GM21576 (cell line): ENCODE data around the gene ALPK1.
A peak's percentile ranks its signal among the peaks of the same experiment; 100 is the strongest.

Experiments used
- ATAC-seq: cut with Tn5 transposase; IDR thresholded peaks from one replicate; pipeline ENCODE4 v1.9.1; 2021; ENCODE audit warnings: mild to moderate bottlenecking, moderate library complexity; ENCODE audit not compliant: unreplicated experiment

Gene ALPK1

GRCh38 chr4:112327965-112328733 is 31.0 kb downstream of the ALPK1 start:
- peak; percentile 79 for ATAC-seq

- no peak for ATAC-seq
Observed at GRCh38 chr4:112328734-112329130, 31.6 kb downstream of the ALPK1 start.

DNA sequence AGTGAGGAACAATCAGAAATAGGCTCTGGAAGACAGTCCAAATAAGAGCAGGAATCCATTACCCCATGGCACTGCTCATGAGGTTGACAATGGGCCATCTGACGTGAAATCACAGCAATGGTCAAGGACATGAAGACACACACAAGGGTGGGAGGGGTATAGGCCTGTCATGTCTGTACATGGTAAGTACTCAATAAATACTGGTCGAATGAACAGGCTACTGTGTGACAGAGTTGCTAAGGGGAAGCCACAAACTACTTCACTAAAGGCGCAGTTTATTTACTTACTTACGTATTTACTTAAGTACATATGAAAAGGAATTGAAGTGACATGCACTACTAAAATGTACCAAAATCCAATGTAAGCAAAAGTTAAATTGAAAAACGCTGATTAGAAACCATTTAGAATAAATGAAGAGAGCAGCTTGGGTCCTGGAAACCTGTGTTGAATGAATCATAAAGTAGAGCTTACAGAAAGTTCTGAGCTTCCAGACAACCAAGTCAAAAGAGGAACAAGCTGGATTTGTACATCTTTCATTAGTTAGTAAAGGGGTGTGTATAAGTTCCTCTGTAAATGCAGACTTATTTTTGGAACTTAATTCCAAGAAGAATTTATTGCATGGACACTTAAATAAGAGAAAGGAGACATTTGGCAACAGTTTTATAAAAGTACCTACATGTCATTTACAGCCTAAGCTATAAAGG is 32.7 kb downstream of the ALPK1 start:
- no peak for ATAC-seq

GRCh38 chr4:112330921-112331320 is 33.8 kb downstream of the ALPK1 start:
- ATAC-seq: no peak

GRCh38 chr4:112332398-112332797 is 35.2 kb downstream of the ALPK1 start:
- no peak for ATAC-seq

- ATAC-seq: no peak
Observed at GRCh38 chr4:112340023-112340422, 42.9 kb downstream of the ALPK1 start.

- no peak for ATAC-seq
Observed at GRCh38 chr4:112341033-112341432, 43.9 kb downstream of the ALPK1 start.

DNA sequence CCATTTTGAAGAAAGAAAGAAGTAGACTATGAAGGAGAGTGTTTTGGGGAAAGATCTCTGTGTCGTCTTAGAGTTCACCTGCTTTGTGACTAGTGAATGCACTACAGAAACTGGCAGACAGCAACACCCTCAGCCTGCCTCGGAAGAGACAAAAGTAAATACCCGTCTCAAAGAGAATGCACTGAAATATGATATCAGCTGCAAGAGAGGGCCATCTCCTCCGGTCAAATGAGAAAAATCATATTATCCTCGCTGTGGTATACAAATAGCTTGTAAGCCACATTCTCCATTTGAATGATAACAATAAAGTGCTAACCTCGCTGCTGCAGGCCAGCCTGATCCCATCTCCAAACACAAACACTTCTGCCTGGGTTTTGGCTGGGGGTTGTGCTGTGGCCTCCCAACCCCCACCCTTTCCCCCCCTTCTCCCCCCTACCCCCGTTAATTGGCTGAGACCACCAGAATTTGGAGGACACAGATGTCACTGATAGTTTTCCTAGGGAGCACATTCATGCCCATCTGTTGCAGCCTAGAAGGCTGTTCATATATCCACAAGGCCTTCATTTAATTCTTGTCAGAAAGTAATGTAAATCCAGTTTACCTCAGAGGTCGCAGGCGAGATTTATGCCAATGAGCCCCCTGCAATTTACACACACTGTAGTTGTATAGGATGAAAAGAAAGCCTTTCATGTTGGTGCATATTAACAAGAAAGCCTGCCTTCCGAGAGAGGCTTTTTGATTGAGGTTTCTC is 46.3 kb downstream of the ALPK1 start:
- no peak for ATAC-seq

GRCh38 chr4:112348488-112349158 is 51.5 kb downstream of the ALPK1 start:
- no peak for ATAC-seq

DNA sequence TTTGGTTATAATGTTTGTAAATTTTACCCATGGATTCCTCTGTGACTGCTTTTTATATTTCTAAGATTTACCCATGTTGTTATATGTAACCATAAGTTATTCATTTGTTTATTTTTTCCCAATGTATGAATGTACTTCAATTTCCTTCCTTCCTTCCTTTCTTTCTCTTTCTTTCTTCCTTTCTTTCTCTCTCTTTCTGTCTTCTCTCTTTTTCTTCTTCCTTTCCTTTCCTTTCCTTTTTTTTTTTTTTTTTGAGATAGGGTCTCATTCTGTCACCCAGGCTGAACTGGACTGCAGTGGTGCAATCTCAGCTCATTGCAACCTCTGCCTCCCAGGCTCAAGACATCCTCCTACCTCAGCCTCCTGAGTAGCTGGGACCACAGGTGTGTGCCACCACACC is 55.6 kb downstream of the ALPK1 start:
- no peak for ATAC-seq

DNA sequence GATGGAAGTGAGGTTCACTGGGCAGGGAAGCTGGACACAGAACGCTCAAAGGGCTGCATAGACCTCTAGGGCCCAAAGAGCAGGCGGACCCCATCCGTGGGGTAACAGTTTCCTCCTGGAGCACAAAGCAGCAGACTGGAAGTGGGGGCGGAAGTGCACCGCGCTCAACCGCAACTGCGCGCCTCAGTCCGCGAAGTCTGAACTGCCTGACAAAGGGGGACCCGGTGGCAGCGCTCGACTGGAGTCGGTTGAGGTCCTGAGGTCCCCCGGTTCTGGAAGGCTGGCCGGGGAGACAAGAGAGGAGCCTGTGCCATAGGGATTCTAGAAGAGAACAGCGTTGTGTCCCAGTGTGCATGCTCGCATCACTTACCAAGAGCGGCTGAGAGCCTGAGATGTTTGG is 58.5 kb downstream of the ALPK1 start:
- no peak for ATAC-seq

DNA sequence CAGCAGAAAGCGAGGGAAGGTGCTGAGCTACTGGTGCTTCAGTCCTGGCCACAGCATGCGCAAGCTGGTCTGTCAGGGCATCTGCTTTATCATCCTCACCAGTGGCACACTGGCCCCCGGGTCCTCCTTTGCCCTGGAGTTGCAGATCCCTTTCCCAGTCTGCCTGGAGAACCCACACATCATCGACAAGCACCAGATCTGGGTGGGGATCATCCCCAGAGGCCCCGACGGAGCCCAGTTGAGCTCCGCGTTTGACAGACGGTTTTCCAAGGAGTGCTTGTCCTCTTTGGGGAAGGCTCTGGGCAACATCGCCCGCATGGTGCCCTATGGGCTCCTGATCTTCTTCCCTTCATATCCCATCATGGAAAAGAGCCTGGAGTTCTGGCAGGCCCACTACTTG is 60.3 kb downstream of the ALPK1 start:
- ATAC-seq: no peak

DNA sequence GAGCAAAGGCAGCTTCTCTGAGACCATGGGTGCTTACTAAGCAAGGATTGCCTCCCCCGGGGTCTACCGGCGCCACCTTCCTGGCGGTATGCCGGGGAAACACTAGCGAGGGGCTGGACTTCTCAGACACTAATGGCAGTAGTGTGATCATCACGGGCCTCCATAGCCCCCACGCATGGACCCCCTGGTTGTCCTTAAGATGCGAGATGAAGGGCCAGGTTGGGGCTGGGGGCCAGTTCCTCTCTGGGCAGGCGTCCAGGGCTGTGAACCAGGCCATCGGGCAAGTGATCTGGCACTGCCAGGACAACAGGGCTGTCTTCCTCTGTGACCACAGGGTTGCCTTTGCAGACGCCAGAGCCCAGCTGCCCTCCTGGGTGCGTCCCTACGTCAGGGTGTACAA is 60.7 kb downstream of the ALPK1 start:
- no peak for ATAC-seq

GRCh38 chr4:112358415-112358814 is 61.2 kb downstream of the ALPK1 start:
- ATAC-seq: no peak

DNA sequence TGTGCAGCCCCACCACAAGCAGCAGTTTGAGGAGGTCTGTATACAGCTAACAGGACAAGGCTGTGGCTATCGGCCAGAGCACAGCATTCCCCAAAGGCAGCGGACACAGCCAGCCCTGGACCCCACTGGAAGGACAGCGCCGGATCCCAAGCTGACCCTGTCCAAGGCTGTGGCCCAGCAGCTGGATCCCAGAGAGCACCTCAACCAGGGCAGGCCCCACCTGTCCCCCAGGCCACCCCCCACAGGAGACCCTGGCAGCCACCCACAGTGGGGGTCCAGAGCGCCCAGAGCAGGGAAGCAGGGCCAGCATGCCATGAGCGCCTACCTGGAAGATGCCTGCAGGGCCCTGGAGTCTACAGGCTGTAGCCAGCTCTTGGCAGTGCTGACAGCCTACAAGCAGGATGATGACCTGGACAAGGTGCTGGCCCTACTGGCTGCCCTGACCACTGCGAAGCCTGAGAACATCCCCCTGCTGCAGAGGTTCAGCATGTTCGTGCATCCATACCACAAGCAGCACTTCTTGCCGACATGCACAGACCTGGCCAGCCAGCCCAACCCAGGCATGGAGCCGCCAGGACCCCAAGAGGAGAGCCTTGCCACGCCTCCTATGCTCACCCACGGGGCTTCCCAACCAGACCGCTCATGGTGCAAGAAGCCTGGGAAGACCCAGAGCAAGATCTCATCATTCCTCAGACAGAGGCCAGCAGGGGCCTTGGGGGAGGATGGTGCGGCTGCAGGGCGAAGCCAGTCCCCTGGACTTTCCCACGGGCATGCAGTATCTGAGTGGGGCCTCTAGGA is 62.0 kb downstream of the ALPK1 start:
- ATAC-seq: no peak

DNA sequence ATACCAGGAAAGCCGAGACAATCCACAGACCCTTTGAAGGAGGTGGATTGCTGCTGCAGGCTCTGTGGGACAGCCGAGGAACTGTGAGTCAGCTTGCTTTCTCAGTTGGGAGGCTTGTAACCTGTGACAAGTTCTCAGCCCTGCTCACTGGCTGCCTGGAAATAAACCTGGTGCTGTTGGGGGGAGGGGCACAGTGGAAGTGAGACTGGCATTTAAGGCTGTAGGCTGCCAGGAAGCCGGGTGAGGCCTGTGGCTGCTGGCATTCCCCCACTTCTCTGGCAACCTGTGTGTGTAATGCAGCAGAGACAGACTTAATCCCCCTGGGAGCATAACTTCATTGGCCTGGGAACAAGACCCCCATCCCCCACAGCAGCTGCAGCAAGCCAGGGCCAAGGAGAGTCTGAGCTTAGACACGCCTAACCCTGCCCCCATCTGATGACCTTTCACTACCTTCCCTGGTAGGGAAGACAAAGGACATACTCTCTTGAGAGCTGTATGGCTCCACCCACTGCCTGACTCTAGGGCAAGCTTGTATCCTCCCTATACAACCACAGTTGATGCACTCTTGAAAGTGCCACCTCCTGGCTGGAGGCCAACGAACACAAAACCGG is 64.1 kb downstream of the ALPK1 start:
- ATAC-seq: peak; percentile 82

- ATAC-seq: no peak
Observed at GRCh38 chr4:112370466-112370865, 73.3 kb downstream of the ALPK1 start.

DNA sequence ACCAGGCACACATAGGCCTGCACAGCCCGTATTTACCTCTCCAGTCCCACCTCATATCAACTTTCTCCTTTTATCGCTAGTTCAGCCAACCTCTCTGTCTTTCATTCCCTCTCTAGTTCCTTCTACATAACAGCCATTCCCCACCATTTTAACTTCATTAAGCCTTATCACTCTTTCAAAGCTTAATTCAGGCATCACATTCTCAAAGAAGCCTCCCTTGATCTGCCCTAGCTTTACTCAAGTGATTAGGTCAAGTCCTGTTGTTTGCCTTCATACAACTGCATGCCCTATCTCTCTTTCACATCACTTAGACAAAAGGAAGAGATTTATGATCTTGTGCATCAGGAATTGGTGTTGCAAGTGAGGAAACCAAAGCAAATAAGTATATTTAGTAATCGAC is 74.2 kb downstream of the ALPK1 start:
- ATAC-seq: no peak

GRCh38 chr4:112374850-112375249 is 77.7 kb downstream of the ALPK1 start:
- no peak for ATAC-seq

DNA sequence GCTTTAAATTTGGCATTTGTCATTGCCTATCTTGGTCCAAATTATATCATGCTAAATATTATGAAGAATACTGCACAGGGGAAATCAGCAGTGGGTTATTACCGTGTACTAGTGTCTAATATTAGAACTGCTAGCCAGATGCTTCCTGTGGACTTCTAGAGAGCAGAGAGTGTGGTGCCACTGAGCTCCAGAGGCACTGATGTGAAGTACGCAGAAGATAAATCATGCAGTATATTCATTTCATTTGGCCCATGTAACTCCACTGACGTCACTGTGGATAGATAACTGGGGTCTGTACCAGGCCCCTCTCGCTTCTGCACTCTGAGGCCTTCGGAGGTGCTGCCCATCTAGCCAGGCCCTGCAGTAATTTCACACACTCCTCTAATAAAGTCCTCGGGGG is 80.0 kb downstream of the ALPK1 start:
- no peak for ATAC-seq
